GM12891 (cell line): ENCODE data around the gene PRKAR1A.

Experiments
- DNase-seq: peaks from one replicate; pipeline ENCODE4 v3.0.0; 2011; ENCODE audit warnings: low spot score; ENCODE audit not compliant: insufficient read length
- FAIRE-seq: peaks from 2 replicates; lab custom pipeline; 2011; peaks lifted over from hg19 to GRCh38; lab: Jason Lieb, UNC
- PAX5 ChIP-seq: IDR thresholded peaks from 2 replicates; pipeline ENCODE4 v1.6.1; 2011; ENCODE audit warnings: low read length, moderate library complexity, mild to moderate bottlenecking; ENCODE audit not compliant: insufficient read depth, severe bottlenecking
- POLR2A ChIP-seq: IDR thresholded peaks from 2 replicates; pipeline ENCODE4 v1.6.1; 2011; ENCODE audit warnings: low read depth, low read length, control low read depth
- POLR2AphosphoS5 ChIP-seq: IDR thresholded peaks from 2 replicates; pipeline ENCODE4 v1.6.1; 2011; ENCODE audit warnings: low read depth, low read length, control low read depth
- POU2F2 ChIP-seq: IDR thresholded peaks from 2 replicates; pipeline ENCODE4 v1.6.1; 2011; ENCODE audit warnings: low read depth, mild to moderate bottlenecking, control low read depth, low read length, moderate library complexity
- SPI1 ChIP-seq: IDR thresholded peaks from 2 replicates; pipeline ENCODE4 v1.6.1; 2011; ENCODE audit warnings: low read depth, low read length, control low read depth
- TAF1 ChIP-seq: IDR thresholded peaks from 2 replicates; pipeline ENCODE4 v1.6.1; 2011; ENCODE audit warnings: low read depth, low read length, control low read depth

Gene PRKAR1A

DNA sequence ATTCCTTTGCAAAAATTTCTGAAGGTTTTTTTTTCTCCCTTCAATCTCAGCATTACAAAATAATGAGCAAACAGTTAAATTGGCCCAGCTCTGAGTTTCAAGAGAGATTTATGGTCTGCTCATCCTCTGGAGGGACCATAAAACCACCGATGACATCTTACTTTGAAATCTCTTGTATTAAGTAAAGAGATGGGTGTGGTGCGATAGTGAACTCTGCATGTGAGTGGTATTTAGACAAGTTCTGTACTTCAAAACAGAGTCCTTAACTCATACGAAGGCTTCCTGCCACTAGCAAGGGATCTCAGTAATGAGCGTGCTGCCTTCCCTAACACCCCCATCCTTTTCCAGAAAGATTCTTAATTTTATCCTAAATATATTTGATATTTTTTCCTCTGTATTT lies 86.9 kb downstream of the PRKAR1A start:
- FAIRE-seq (no peak), DNase-seq (no peak)
- TF ChIP-seq POU2F2 = no peak
- TF ChIP-seq POLR2A = no peak
- no peak for TF ChIP-seq TAF1
- TF ChIP-seq POLR2AphosphoS5 = no peak

DNA sequence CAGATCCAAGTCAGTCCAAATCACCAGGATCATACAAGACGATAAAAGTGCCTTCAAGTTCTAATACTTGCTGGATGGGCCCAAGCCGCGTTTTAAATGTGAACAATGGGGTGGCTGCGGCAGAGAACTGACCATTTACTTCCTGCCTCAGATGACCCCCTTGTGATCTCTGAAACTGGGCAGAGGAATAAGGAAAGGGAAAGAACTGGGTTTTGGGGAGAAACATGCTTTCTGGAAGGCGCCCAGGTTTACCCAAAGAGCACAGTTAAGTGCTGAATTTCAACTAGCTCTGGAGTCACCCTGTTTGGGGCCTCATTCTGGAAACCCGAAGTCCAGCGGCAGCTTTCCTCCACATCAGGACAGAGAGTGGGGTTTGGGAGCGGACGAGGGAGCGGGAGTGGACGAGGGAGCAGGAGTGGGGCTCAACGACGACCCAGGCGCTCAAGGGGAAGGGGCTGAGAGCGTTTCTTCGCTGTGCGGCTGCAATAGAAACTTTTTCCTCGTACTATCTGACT lies 87.4 kb downstream of the PRKAR1A start:
- FAIRE-seq = no peak
- TF ChIP-seq POLR2A (no peak), POU2F2 (no peak), PAX5 (no peak), SPI1 (no peak), POLR2AphosphoS5 (no peak), TAF1 (no peak)
- no peak for DNase-seq

GRCh38 chr17:68600067-68600930 lies 88.1 kb downstream of the PRKAR1A start:
- TF ChIP-seq POU2F2 = no peak
- no peak for TF ChIP-seq POLR2AphosphoS5
- TF ChIP-seq PAX5 = no peak
- no peak for TF ChIP-seq TAF1
- no peak for TF ChIP-seq POLR2A
- no peak for TF ChIP-seq SPI1
- no peak for FAIRE-seq

More at GRCh38 chr17:68600067-68600930, 88.1 kb downstream of the PRKAR1A start:
- DNase-seq = peak; percentile 39
